GM21528 (cell line): Measurements from ENCODE around the gene TRRAP.

ENCODE experiments used
- ATAC-seq: cut with Tn5 transposase; IDR thresholded peaks from one replicate; pipeline ENCODE4 v1.9.1; 2021; ENCODE audit warnings: mild to moderate bottlenecking, moderate library complexity; ENCODE audit not compliant: unreplicated experiment, low FRiP score

TRRAP gene

GRCh38 chr7:99001482-99002147 is 123.3 kb downstream of the TRRAP start:
- ATAC-seq = no peak

GRCh38 chr7:99002148-99002826 is 124.0 kb downstream of the TRRAP start:
- no peak for ATAC-seq

- no peak for ATAC-seq
These were observed 124.5 kb downstream of the TRRAP start for GRCh38 chr7:99002827-99003212.

GRCh38 chr7:99003419-99003818 is 125.1 kb downstream of the TRRAP start:
- ATAC-seq = no peak

- no peak for ATAC-seq
These were observed 125.9 kb downstream of the TRRAP start for GRCh38 chr7:99004216-99004615.

GRCh38 chr7:99004781-99005500 is 126.6 kb downstream of the TRRAP start:
- no peak for ATAC-seq

GRCh38 chr7:99005776-99006175 is 127.4 kb downstream of the TRRAP start:
- no peak for ATAC-seq

- no peak for ATAC-seq
These were observed 128.6 kb downstream of the TRRAP start for GRCh38 chr7:99006739-99007424.

GRCh38 chr7:99008181-99008631 is 129.9 kb downstream of the TRRAP start:
- no peak for ATAC-seq

- no peak for ATAC-seq
These were observed 130.7 kb downstream of the TRRAP start for GRCh38 chr7:99008921-99009530.

GRCh38 chr7:99010281-99010680 is 131.9 kb downstream of the TRRAP start:
- ATAC-seq = no peak

- ATAC-seq = no peak
These were observed 133.0 kb downstream of the TRRAP start for GRCh38 chr7:99011341-99011705.

GRCh38 chr7:99011706-99012404 is 133.5 kb downstream of the TRRAP start:
- ATAC-seq = no peak

GRCh38 chr7:99012722-99013121 is 134.4 kb downstream of the TRRAP start:
- ATAC-seq = no peak

GRCh38 chr7:99013266-99014112 is 135.2 kb downstream of the TRRAP start:
- ATAC-seq = no peak

- ATAC-seq = no peak
These were observed 136.0 kb downstream of the TRRAP start for GRCh38 chr7:99014113-99014985.

- ATAC-seq = no peak
These were observed 137.9 kb downstream of the TRRAP start for GRCh38 chr7:99016196-99016595.
